Renal pelvis (tissue), 4 donors: ENCODE data around the gene PCSK5. TPM values are rescaled to one million over a fixed set of nuclear protein-coding genes. Genes with fewer than 3 reads are reported as not detected.
"Not testable (repeated sequence)": the region's sequence is repeated elsewhere in the genome, so short reads cannot be mapped to it uniquely, and the experiment has no call there.

Experiments
- DNase-seq: peaks from one replicate; pipeline ENCODE4 v3.0.0-alpha.2; 2013
- polyA plus RNA-seq, 3 donors: library from polyadenylated mRNA; unstranded; fragments of 120-200 nt; gene quantifications; one replicate each; pipeline ENCODE4 v1.2.1, GENCODE V29; 2013; ENCODE audit not compliant: insufficient read length in 3 of 3

The PCSK5 gene
- polyA plus RNA-seq, 3 donors = 13.4 to 18.7 (median 15.9) TPM

DNA sequence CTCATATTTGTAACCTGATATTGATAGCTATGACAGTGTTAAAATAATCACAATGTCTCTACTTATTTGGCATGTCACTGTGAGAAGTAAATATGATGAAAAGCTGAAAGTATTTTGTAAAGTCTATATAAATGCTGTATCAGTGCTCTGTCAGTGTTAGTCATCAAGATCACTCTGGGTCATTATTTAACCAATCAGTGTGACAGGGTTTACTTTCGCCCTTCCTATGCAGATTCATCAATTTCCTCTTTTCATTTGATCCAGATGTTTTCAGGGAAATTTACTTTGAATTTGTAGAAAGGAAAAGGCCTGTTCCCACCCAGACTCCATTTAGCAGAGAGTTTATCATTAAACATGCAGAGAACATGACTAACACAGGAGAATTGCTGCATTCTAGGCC lies 9.9 kb upstream of the PCSK5 start:
- no peak for DNase-seq

- no peak for DNase-seq
Observed at GRCh38 chr9:75881761-75882160, 8.7 kb upstream of the PCSK5 start.

DNA sequence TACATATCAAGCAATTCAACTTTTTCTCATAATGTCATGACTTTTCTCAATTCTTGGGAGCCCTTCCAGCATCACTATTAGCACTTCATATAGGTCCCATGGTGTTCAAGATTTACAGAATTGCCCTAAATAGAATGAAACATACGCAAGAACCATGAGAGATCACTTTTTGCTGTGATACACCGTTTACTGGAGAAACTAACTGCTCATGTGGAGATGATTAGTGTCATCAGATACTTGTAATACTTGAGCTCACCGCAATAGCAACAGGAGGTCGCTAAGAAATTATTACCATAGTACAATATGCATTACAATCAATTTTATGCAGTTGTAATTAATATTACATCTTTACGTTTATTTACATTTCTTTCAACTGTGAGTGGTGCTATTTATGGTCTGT lies 4.8 kb upstream of the PCSK5 start:
- no peak for DNase-seq

GRCh38 chr9:75889577-75889976 lies 896 bp upstream of the PCSK5 start:
- no peak for DNase-seq

DNA sequence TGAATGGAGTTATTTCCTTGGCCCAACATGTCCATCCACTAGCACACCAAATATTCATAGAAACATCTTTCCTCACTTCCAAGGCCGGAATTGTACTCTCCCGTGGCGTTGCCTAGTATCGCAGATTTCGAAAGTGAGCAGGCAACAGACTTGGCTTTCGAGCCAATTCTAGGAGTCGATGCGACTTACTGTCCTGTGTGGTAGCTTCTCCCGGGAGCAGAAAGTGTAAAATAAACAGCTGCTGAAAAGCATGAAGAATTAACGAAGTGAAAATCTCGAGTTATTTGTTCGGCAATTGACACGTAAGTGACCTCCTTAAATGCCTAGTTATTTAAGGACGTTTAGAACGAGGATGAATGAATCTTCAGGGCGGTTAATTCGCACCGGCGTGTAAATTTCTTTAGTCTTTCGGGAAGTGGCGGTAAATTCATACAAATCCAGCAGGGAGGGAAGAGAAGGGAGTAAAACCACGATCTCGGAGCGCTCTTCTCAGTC lies 449 bp upstream of the PCSK5 start:
- DNase-seq = no peak

DNA sequence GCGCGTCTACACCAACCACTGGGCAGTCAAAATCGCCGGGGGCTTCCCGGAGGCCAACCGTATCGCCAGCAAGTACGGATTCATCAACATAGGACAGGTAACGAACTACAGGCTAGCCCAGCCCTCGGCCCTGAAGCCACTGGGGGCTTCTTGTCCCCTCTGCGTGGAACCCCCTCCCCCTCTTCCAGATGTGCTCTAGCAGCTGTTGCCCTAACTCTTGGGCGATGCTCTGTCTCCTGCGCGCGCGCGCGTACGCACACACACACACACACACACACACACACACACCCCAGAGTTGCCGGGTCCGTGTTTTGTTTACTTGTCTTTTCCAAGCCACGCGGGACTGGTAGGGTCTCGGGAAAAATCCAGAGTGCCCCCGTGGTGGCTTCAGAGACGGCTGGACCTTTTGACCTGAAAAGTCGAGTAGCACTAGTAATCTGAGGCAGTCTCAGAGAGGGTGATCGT lies 836 bp downstream of the PCSK5 start:
- no peak for DNase-seq

DNA sequence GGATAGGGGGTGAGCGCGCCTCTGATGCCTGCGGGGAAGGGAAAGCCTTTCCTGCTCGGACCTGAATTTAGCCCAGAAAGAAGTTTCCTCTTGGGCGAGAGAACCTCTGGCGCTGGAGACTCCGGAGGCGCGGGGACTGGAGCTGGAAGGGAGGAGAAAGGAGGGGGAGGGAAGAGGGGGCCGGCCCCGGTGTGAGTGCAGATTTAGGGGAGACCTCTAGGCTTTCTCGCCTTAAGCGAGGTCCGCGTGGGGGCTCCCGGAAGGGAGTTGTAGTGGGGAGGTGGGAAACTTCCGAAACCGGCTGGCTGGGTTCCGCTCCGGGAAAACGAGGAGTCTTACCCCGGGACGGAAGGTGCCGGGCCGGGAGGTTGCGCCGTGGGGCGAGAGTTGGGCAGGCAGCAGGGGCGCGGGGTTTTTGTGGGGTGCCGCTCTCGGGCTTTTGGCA lies 1.3 kb downstream of the PCSK5 start:
- no peak for DNase-seq

DNA sequence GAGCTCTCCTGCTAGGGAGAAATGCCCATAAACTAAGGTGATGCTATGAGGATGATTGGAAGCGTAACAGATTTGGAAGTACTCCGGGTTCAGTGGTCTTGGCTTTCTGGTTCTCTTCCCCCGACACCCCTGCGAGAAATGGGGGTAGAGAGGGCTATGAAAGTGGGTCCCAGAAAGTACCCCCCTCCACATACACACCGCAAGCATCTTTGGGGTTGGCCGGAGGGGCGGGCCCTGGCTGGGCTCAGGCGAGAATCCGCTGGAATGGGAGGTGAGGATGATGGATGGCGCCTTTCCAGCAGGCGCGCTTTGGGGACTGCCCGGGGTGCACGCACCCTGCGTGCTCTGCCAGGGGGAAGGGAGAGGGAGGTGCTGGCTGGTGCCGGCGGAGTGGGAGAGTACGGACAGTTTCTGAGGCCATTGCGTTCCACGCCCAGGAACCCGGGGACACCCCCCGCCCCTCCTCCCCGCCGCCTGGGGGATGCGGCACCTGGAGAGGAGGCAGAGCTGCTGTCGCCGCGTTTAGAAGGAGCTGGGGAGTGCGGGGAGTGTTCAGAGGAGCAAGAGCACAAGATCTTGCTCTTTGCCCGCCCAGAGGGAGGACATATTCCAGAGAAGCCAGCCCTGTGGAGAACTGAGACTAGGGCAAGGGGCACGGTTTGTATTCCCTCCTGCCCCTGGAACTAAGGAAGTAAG lies 1.9 kb downstream of the PCSK5 start:
- DNase-seq = no peak

DNA sequence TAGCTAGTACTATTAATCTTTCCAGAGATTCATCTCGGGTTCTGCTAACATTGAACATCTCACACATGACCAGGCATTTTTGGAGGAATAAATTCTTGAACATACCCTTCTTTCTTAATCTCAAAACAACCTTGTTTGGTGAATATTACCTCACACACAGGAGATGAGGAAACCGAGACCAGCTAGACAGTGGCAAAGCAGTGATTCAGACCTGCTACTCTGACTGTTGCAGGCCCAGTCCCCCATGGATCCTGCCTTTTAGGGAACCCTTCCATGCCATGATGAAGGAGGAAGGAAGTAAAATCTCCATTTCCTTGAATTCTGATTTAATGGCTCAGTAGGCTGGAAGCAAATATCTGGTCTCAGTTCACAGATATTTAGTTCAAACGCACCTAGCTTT lies 2.6 kb downstream of the PCSK5 start:
- DNase-seq = no peak

DNA sequence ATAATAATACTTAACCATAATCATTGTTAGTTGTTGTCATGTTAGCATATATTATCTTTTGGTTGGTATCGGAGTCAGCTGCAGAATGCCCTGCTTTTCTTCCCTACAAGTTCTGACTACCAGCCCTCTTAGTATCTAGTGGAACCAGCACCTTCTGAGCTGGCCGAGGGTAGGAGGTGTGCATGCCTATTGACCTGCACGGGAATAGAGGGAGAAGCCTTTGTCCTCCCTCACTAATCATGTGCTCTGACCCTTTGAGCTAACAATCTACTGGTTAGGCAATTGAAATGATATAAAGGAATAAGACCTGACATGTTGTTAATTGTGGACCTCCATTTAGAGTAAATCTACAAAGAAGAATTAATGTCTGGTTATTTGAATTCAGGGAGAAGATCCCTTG lies 4.1 kb downstream of the PCSK5 start:
- DNase-seq = no peak

- DNase-seq = no peak
Observed at GRCh38 chr9:75895112-75895511, 4.6 kb downstream of the PCSK5 start.

DNA sequence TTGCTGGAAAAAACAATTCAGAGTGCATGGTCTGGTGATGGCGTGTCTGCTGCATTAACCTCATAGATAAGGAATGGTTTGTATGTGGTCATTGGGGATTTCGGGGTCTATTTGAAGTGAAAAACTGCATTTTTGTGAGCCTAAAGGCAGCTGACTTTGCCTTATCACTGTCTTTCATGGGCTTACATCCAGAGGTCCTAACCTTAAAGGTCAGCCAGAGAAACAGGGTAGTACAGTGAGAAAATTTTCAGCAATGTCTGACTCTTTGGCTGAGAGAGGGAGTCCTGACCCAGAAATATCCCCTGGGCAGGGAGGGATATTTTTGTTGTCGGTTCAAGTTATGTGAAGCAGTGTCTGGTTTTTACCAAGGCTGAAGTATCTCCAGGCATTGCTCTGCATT lies 5.7 kb downstream of the PCSK5 start:
- DNase-seq = no peak

DNA sequence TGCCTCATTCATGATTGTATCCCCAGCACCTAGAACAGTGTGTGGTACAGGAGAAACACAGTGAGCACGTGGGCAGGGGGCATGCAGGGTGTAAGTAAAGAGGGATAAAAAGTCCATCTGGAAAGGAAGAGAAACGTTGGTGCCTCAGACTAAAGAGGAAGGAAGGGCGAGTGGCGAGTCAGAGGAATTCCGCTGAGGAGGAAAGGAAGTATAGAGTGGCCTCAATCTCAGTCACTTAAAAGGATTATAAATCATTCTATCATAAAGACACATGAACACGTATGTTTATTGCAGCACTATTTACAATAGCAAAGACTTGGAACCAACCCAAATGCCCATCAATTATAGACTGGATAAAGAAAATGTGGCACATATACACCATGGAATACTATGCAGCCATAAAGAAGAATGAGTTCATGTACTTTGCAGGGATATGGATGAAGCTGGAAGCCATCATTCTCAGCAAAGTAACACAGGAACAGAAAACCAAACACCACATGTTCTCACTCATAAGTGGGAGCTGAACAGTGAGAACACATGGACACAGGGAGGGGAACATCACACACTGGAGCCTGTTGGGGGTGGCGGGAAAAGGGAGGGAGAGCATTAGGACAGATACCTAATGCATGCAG lies 10.5 kb downstream of the PCSK5 start:
- DNase-seq = not testable (repeated sequence)

- no peak for DNase-seq
Observed at GRCh38 chr9:75903785-75904360, 13.4 kb downstream of the PCSK5 start.

GRCh38 chr9:75904364-75904763 lies 13.9 kb downstream of the PCSK5 start:
- DNase-seq = no peak

DNA sequence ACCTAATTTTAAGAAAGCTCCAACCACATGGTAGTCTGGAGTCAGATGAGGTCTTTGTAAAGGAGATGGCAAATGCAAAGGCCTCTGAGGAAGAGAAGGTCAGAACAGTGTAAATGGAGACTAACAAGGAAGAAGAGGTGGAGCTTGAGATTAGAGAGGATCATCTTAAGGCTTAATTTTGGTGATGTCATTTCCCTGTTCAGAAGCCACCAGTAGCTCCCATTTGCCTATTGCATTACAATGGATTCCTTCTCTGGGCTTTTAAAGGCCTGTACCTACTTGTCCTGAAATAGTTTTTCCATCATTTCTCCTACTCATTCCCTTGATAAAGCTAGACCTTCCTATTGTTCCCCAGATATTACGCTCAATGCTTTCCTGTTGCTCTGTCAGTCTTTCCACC lies 16.1 kb downstream of the PCSK5 start:
- DNase-seq = no peak

GRCh38 chr9:75907329-75907728 lies 16.9 kb downstream of the PCSK5 start:
- no peak for DNase-seq

- no peak for DNase-seq
Observed at GRCh38 chr9:75907923-75908322, 17.4 kb downstream of the PCSK5 start.

GRCh38 chr9:75909776-75910175 lies 19.3 kb downstream of the PCSK5 start:
- no peak for DNase-seq

DNA sequence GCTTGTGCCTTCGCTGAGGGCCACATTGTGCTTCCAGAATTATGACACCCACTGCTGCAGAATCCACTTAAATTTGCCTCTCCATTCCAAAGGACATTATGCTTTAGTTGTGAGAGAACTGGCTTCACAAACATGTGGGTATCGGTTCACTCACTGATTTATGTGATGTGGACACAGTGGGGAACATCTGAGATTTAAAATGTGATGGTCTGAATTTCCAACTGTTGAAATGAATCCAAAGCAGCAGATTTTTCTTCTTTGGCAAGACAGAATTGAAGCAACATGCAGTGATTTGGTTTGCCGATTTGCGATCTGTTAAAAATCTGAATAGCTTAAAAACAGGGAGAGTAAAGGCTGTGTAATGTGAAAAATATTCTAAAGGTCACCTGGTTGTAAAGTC lies 20.3 kb downstream of the PCSK5 start:
- no peak for DNase-seq

GRCh38 chr9:75911390-75911789 lies 20.9 kb downstream of the PCSK5 start:
- no peak for DNase-seq

- DNase-seq = no peak
Observed at GRCh38 chr9:75912951-75913350, 22.5 kb downstream of the PCSK5 start.

DNA sequence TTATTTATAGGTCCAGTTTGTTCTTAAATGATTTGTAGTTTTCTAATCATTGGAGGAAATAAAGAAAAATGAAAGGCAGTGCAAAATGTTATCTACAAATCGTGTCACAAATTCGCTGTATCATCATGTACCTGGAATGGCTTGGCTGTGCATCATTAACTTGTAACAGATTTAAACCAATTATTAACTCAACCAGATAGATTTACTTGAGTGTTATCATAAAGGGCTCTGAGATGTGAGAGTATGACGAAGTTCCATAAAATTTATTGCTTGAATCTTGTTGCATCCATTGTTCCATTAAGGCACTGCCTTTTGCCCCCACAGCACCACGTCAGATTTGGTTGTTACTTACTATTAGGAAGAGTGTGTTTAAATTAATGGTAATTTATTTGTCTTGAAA lies 23.5 kb downstream of the PCSK5 start:
- DNase-seq = no peak
